ENCODE measurements around the gene AKAP17A. TPM values are rescaled to one million over a fixed set of nuclear protein-coding genes. Genes with fewer than 3 reads are reported as not detected.
"Not testable (repeated sequence)": the region's sequence is repeated elsewhere in the genome, so short reads cannot be mapped to it uniquely, and the experiment has no call there.

AKAP17A gene
- total and polyA plus RNA-seq, 9 of the 15 experiments (the other 6 are each of a cell fraction or from before 2014, with no cell fraction given), result 1.2 to 29.5 (median 8.2) TPM

GRCh38 chrX:1624158-1624860 is 32.9 kb downstream of the AKAP17A start:
- H4K20me1 ChIP-seq (replicated peaks; ENCODE audit: control insufficient read depth, insufficient read depth, low read length); H3K9ac ChIP-seq (ENCODE audit: insufficient read depth in 1 of 2, low read depth in 2 of 2, low read length in 2 of 2); ATAC-seq; H3K79me2 ChIP-seq (ENCODE audit: control insufficient read depth, insufficient read depth, low read length); BruUV-seq (replicated peaks); CTCF ChIA-PET (ENCODE audit: low intra/inter-chr PET ratio); POLR2A ChIA-PET; H3K27ac ChIP-seq (ENCODE audit: extremely low read depth, low read depth, low read length); H3K4me1 ChIP-seq (replicated peaks in 1 of 2; ENCODE audit: control insufficient read depth in 2 of 2, insufficient read depth in 2 of 2, low read length in 2 of 2); DNase-seq (ENCODE audit: extremely low read depth in 1 of 4, low spot score in 3 of 4); H3K36me3 ChIP-seq (ENCODE audit: control insufficient read depth, insufficient read depth, low read length); H3K9me3 ChIP-seq (replicated peaks; ENCODE audit: control insufficient read depth, insufficient read depth, low read depth, low read length); H3K27me3 ChIP-seq (ENCODE audit: control insufficient read depth in 2 of 2, insufficient read depth in 2 of 2, low read length in 2 of 2); H2AFZ ChIP-seq (ENCODE audit: low read depth, low read length); H3K4me2 ChIP-seq (ENCODE audit: insufficient read depth, low read length); H3K4me3 ChIP-seq; in situ Hi-C loops (cut with MboI); intact Hi-C loops (cut with micrococcal nuclease); H3K9me1 ChIP-seq (ENCODE audit: control insufficient read depth, insufficient read depth, low read length); FAIRE-seq: not testable (repeated sequence)
- WGBS (ENCODE audit: insufficient coverage, low coverage, missing lambda C conversion rate), result 26% methylated on average over 11 of the region's 14 CpGs

GRCh38 chrX:1624861-1625215 is 33.4 kb downstream of the AKAP17A start:
- POLR2A ChIA-PET, result not testable (repeated sequence)

More at GRCh38 chrX:1624861-1625215, 33.4 kb downstream of the AKAP17A start:
- DNase-seq (ENCODE audit: extremely low read depth in 1 of 4, low spot score in 3 of 4); intact Hi-C loops (cut with micrococcal nuclease); H3K36me3 ChIP-seq (ENCODE audit: control insufficient read depth, insufficient read depth, low read length); H3K9me3 ChIP-seq (replicated peaks; ENCODE audit: control insufficient read depth, insufficient read depth, low read depth, low read length); in situ Hi-C loops (cut with MboI); H3K4me2 ChIP-seq (ENCODE audit: insufficient read depth, low read length); H3K79me2 ChIP-seq (ENCODE audit: control insufficient read depth, insufficient read depth, low read length); ATAC-seq; H4K20me1 ChIP-seq (replicated peaks; ENCODE audit: control insufficient read depth, insufficient read depth, low read length); CTCF ChIA-PET (ENCODE audit: low intra/inter-chr PET ratio); H3K27me3 ChIP-seq (ENCODE audit: control insufficient read depth in 2 of 2, insufficient read depth in 2 of 2, low read length in 2 of 2); H3K27ac ChIP-seq (ENCODE audit: extremely low read depth, low read depth, low read length); H3K4me1 ChIP-seq (replicated peaks in 1 of 2; ENCODE audit: control insufficient read depth in 2 of 2, insufficient read depth in 2 of 2, low read length in 2 of 2); FAIRE-seq; H3K9ac ChIP-seq (ENCODE audit: insufficient read depth in 1 of 2, low read depth in 2 of 2, low read length in 2 of 2); H3K4me3 ChIP-seq; H3K9me1 ChIP-seq (ENCODE audit: control insufficient read depth, insufficient read depth, low read length); BruUV-seq (replicated peaks); H2AFZ ChIP-seq (ENCODE audit: low read depth, low read length): not testable (repeated sequence)
- 8% methylated on average over 4 of the region's 7 CpGs for WGBS (ENCODE audit: insufficient coverage, low coverage, missing lambda C conversion rate)
